LNCAP (cell line): ENCODE measurements around the gene ST6GALNAC6.

Experiments
- TF ChIP-seq, protein P1 (sequence below): fragments of 450-650 bp; IDR thresholded peaks from 2 replicates; pipeline ENCODE4 v1.5.1; 2017; ENCODE audit warnings: mild to moderate bottlenecking

ST6GALNAC6 gene

DNA sequence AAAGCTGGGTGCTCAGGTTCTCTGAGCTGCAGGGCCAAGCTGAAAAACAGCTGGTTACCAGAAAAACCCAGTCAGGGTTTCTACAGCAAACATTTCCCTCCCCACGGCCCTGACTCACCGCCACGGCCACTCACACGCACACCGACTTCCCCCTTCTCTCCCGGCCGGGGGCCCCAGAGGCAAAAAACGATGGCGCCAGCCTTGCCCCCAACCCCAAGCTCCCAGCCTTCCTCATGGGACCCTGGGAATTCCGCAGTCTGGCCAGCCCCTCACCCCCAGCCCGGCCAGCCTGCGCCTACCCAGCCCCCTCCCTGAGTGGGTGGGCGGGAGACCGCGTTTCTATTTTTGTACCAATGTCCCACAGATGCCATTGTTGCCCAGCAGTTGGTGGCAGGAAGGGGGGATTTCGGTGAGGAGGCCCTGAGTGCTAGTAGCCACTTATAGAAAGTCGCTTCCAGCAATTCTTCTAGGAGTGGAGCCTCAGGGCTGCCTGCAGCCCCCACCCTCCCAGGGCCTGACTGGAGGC, 63.3 kb downstream of the ST6GALNAC6 start:
- TF ChIP-seq, protein P1, sequence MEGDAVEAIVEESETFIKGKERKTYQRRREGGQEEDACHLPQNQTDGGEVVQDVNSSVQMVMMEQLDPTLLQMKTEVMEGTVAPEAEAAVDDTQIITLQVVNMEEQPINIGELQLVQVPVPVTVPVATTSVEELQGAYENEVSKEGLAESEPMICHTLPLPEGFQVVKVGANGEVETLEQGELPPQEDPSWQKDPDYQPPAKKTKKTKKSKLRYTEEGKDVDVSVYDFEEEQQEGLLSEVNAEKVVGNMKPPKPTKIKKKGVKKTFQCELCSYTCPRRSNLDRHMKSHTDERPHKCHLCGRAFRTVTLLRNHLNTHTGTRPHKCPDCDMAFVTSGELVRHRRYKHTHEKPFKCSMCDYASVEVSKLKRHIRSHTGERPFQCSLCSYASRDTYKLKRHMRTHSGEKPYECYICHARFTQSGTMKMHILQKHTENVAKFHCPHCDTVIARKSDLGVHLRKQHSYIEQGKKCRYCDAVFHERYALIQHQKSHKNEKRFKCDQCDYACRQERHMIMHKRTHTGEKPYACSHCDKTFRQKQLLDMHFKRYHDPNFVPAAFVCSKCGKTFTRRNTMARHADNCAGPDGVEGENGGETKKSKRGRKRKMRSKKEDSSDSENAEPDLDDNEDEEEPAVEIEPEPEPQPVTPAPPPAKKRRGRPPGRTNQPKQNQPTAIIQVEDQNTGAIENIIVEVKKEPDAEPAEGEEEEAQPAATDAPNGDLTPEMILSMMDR: no peak
